Measurements from ENCODE around the gene BRI3.

DNA sequence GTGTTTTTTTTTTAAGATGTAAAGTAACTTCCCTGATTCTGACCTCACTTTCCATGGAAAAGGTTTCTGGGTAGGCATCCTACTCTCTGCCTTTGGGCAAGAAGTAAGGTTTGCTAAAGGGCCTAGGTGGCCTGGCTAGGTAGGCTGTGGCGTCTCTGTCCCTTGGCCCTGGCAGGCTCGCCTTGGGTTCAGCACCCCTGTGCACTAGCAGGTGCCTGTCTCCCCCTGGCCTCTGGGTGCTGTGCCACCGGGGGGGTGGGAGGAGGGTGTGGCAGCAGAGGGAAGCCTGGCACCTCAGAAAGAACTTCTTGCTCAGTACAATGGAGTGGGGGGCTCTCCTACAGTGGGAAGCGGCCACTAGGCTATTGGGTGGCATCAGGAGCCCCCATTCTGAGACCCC, 43.4 kb upstream of the BRI3 start:
- TF ChIP-seq CTCF (IDR thresholded peaks at IDR 0.05): no peak
- no peak for TF ChIP-seq POLR2A (IDR thresholded peaks at IDR 0.05)

All from suprapubic skin (tissue), 3 donors.